Bone marrow (tissue), 2 donors: Measurements from ENCODE around the gene BMPR1A.

Source experiments
- DNase-seq, 2 donors: peaks; one replicate each; lab custom pipeline; 2025; lab: John Stamatoyannopoulos, UW

Gene BMPR1A

DNA sequence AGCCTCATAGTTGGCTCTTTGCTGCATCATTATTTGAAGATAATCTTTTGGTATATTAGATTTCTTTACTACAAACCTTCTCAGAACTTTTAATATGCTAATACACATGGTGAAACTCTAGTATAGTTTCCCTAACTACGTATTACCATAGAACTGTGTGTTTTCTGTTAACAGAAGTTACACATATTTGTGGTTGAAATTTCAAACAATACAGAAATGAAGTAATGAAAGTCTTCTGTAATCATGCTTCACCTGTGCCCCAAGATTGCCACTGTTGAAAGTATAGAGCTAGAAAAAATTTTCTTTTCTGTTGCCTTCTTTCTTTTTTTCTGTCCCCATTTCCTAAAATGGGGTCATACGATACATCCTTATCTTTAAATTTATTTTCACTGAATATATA lies 9.1 kb downstream of the BMPR1A start:
- no peak for DNase-seq

DNA sequence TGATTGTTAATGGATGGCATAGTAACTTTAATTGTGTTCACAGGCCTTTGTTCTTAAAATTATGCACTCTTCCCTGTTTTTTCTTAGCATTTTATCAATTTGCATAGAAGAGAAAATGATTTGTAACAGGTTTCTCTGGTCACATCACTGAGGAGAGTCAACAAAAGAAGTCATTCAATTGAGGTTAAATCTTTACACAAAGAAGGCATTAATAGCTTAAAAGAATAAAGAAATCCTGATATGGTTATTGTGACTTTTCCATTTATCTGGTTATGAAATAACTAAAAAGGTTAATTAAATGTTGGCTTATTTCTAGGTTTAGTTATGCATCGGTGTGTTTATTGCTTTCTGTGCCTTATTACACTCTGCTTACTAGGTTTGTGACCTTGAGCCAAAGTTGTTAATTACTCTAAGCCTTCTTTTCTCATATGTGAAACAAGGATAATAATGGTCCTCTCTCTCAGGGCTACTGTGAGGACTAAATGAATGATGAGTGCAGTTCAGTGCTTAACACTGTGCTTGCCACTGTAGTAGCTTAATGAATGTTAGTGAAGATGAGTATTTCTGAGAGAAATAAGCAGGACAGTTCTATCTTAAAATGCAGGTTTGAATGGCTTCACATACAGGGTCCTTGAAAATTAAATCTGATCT lies 12.1 kb downstream of the BMPR1A start:
- no peak for DNase-seq

DNA sequence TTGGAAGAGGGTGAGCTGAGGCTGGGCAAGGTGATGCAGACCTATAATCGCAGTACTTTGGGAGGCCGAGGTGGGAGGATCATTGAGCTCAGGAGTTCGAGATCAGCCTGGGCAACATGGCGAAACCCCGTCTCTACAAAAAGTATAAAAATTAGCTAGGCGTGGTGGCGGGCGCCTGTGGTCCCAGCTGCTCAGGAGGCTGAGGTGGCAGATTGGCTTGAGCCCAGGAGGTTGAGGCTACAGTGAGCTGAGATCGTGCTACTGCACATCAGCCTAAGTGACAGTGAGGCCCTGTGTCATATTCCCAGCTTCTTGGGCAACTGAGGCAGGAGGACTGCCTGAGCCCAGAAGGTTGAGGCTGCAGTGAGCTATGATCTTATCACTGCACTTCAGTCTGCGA lies 13.6 kb downstream of the BMPR1A start:
- no peak for DNase-seq

DNA sequence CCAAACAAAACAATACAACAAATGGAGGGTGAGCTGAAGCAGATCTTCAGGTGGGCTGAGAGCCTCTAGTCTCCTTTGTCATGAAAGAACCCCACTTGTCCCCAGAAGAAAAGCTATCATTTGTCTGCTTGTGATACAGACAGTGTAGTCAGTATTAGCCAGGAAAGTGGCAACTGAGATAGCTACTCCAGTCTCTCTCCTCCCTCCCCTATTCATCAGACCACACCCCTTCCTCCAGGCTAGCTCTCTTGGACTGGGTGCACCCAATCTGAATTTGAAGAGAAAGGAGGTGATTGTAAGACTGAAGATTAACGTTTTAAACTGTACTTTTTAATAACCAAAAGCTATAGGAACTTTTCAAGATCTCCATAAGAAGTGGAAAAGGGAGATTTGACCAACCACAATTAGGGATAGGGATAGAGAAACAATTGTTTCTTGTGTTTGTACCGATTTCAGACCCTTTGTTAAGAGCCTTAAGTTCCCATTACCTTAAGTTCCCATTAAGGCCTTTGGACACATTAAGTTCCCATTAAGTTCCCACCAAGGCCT lies 14.1 kb downstream of the BMPR1A start:
- DNase-seq, result no peak

DNA sequence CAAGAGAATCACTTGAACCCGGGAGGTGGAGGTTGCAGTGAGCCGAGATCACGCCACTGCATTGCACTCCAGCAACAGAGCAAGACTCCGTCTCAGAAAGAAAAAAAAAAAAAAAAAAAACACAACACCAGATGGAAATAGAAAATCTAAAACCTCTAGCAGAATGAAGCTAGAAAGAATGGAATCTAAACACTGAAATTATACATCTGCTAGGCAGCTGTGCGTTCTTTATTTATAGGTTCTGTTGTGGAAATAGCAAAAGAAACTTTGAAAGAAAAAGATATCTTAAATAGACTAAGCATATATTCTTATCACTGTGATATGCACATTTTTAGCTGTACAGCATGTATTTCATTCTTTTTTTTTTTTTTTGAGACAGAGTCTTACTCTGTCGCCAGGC lies 17.1 kb downstream of the BMPR1A start:
- DNase-seq, result no peak

DNA sequence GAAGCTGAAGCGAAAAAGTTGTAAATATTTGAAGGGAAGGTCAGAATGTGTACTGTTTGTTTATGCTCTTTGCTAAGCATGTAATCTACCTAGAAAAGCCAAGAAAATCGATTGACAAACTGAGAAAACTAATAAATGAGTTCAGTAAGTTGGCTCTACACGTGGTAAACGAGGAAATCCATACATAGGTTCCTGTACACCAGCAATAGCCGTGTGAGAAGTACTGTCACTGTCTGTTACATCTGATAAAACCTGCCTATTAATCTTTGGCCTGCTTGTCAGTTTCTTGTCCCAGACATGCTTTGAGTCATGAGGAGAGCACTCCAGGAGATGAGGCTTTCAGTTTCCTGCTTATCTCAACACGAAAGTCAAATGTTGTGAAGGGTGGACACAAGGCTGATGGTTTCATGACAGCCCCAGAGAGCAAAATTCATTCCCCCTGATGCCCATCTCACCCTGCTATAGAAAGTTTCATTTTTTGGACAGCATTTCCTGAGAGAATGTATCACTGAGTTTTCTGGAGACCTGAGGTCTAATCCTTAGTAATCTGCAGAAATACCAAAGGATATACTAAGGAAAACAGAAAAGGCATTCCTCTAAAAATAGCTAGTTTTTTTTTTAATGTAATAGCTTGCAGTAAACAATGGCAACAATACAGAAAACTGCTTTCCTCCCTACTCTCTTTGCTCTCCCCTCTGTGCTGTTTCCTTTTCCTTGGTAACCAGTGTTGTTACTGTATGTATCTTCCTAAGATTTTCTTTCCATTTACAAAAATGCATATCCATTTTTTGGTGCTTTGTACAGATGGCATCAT lies 18.8 kb downstream of the BMPR1A start:
- DNase-seq, result no peak

DNA sequence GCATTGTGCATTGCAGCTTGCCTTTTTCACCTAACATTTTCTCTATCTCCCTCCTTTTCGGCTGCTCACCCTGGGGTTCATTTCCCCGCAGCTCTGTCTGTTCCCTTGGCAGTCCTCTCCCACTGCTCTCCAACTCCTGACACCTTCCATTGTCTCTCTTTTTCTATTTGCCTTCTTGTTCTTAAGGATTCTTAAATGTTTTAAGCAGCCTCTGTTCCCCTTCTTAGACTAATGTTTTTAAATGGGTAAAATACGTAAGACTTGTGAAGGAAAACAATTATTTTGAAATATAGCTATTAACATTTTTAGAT lies 19.4 kb downstream of the BMPR1A start:
- DNase-seq, result no peak

DNA sequence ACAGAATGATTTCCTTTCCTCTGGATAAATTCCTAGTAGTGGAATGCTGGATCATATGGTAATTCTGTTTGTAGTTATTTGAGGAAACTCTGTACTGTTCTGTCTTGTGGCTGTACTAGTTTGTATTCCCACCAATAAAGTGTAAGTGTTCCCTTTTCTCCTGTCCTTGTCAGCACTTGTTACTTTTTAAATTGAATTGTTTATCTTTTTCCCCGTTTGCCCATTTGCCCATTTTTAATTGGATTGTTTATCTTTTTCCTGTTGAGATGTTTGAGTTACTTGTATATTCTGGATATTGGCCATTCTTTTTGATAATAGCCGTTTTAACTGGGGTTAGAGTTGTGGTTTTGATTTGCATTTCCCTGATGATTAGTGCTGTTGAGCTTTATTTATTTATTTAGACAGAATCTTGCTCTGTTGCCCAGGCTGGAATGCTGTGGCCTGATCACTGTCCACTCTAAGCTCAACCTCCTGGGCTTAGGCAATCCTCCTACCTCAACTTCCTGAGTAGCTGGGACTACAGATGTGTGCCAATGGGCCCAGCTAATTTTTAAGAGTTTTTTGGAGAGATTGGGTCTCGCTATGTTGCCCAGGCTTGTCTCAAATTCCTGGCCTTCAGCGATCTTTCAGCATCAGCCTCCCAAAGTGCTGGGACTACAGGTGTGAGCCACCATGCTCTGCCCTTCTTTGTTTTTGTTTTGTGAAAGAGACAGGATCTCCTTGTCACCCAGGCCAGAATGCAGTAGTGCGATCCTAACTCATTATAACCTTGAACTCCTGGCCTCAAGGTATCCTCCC lies 23.0 kb downstream of the BMPR1A start:
- DNase-seq, result no peak

DNA sequence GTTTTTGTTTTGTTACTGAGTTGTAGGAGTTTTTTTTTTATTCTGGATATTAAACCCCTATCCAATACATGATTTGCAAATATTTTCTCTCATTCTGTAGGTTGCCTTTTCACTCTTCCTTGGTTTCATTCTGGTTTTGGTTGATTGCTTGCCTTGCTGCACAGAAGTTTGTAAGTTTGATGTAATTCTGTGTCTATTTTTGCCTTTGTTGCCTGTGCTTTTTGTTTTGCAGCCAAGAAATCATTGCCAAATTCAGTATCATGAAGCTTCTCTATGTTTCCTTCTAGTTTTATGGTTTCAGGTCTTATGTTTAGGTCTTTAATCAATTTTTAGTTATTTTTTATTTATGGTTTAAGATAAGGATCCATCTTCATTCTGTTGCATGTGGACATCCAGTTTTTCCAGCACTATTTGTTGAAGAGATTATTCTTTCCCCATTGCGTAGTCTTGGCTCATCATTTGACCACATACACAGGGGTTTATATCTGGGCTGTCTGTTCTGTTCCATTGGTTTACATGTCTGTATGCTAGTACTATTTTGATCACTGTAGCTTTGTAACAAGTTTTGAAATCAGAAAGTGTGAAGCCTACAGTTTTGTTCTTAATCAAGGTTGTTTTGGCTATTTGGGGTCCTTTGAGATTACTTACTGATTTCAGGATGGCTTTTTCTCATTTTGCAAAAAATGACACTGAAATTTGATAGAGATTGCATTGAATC lies 26.4 kb downstream of the BMPR1A start:
- no peak for DNase-seq

DNA sequence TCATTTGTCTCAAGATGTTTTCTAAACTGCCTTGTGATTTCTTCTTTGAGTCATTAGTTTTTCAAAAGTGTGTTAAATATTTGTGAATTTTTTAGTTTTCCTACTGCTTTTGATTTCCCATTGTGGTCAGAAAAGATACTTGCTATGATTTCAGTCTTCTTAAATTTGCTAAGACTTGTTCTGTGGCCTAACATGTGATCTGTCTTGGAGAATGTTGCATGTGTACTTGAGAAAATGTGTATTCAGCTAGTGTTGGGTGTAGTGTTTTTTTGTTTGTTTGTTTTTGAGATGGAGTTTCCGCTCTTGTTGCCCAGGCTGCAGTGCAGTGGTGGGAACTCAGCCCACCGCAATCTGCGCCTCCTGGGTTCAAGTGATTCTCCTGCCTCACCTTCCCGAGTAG lies 28.6 kb downstream of the BMPR1A start:
- DNase-seq, result no peak

DNA sequence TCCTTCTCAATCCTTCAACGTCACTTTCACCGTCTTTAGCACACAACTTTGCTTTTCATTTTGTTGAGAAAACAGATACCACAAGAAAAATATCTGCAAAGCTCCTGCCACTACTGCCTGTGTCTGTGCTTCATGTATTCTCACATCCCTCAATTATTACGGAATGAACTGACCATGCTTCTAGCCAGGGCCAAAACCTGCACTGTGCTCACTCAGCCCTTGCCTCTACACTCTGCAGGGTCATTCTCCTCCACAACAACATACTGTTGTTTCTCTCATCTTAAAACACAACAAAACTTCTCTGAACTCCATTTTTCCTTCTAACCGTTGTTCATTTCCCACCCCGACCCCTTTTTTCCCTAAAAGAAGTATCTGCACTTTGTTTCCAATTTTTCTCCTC lies 29.5 kb downstream of the BMPR1A start:
- no peak for DNase-seq

DNA sequence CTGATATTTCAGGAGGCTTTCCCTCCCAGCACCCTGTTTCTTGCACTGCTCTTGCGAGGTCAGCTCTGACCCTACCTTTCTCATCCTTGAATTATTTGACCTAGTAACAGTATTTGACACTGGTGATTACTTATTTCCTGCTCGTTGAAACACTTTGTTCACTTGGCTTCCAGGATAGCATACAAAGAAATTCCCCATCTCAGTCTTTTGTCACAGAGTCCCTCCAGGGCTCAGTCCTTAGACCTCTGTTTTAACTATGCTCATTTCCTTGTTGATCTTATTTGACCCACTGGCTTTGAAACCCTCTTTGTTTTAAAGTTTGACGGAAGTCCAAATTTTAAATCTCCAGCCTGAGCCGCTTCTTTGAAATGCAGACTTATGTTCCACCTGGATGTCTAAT lies 29.9 kb downstream of the BMPR1A start:
- DNase-seq, result no peak

DNA sequence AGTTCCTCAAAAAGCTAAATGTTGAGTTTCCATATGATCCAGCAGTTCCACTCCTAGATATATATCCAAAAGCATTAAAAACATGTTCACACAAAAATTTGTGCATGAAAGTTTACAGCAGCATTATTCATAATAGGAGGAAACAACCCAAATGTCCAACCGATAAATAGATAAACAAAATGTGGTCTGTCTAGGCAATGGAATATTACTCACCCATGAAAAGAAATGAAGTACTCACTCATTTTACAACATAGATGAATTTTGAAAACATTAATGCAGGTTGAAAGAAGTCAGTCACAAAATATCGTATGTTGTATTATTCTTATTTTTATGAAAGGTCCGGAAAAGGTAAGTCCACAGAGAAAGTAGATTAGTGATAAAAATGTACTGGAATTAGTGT lies 34.0 kb downstream of the BMPR1A start:
- no peak for DNase-seq

DNA sequence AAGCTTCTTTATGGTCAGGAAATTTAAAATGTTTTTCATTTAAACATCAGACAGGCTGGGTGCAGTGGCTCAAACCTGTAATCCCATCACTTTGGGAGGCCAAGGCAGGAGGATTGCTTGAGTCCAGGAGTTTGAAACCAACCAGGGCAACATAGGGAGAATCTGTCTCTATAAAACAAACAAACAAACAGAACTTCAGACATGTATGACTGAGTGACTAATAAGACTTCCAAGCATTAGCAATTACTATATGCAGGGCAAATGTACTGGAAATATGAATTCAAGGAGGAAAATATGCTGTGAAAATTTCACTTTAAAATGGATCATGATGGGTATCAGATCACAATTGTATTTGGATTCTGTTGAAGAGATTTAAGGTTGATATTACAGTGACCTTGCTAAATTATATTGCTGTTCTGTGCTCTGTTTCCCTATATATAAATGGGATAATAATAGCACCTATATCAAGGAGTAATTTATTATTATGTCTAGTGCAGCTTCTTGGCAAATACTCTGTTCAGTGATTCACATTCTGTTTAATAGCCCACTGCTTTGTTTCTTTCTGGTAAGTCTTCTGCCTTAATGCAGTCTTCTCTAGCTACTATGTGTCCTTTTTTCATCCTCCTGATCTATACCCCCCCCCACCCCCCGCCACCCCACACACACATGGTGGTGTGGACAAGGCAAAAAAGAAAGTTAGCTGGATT lies 36.2 kb downstream of the BMPR1A start:
- DNase-seq, result no peak

DNA sequence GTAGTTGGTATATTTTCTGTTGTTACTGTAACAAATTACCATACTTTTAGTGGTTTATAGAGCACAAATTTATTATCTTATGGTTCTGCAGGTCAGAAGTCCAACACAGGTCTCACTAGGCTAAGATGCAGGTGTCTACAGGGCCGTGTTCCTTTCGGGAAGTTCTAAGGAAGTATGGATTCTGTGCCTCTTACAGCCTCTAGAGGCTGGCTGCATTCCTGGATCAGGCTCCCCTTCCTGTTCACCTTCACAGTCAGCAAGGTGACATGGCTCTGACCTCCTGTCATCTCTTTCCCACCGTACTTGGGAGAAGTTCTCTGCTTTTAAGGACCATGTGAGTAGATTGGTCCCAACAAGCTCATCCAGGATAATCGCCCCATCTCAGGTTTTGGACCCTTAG lies 37.3 kb downstream of the BMPR1A start:
- DNase-seq, result no peak

DNA sequence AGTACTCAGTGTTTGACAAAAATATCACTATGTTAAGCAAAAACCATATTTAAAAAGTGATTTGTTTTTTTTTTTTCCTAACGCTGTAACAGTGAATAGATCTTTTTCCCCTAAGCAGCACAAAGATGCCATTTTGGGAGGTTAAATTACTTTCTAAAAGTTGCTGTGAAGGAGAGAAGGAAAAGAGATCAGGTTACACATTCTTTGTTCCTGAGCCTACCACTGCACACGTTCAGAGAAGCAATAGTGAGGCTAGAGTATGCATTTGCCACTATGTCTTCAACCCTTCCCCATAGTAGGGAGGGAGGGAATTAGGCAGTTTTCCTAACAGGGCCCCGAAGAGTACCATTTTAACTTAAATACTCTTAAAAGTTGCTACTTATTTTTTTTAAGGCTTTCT lies 38.9 kb downstream of the BMPR1A start:
- no peak for DNase-seq

DNA sequence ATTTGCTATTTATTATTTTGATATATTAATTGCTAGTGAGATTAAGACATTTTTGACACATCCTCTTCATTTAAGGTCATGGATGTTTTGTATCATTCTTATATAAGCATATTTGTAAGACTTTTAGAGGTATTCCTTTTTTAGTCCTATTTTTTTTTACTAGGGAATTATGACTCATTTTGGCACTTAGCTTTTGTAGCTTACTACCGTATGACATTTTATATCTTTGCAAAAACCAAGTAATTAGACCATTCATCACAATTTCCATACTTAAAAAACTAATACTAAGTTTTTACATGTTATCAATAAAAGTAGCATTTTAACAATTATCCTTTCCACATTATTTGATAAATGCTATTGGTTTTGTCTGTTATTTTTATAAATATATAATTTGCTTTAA lies 41.6 kb downstream of the BMPR1A start:
- no peak for DNase-seq

DNA sequence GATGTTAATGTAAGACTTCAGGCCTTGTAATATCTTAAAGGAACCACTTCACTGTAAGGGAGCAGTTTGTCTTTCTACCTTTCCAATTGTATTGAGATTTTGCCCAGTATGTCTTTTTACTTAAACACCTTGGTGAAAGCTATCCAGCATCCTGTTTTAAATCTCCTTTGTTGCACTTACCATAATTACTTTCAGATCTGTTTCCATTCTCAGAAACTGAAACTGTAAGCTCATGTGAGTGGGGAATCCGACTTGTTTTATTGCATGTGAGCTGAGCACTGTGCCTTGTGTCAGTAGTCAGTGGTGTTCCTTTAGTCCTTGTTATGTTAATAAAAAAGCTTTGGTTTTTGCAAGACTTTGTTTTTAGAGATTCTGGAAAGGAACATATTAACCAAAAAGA lies 42.2 kb downstream of the BMPR1A start:
- no peak for DNase-seq

DNA sequence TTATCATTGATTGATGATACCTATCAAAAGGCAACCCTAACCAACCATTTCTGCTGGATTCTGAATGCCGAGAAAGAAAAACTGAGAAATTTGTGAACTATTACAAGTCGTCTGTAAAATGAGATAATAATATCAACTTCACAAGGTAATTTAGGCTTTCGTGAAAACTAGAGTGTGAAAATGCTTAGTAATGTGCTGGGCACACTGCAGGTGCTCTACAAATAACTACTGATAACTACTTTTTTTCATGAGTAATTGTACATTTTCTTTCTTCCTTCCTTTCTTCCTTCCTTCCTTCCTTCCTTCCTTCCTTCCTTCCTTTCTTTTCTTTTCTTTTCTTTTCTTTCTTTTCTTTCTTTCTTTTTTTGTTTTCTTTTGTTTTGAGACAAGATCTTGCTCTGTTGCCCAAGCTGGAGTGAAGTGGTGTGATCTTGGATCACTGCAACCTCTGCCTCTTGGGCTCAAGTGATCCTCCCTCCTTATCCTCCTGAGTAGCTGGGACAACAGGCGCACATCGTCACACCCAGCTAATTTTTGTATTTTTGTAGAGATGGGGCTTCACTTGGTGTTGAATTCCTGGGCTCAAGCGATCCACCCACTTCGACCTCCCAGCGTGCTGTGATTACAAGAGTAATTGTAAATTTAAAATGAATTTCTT lies 42.9 kb downstream of the BMPR1A start:
- DNase-seq, result no peak

DNA sequence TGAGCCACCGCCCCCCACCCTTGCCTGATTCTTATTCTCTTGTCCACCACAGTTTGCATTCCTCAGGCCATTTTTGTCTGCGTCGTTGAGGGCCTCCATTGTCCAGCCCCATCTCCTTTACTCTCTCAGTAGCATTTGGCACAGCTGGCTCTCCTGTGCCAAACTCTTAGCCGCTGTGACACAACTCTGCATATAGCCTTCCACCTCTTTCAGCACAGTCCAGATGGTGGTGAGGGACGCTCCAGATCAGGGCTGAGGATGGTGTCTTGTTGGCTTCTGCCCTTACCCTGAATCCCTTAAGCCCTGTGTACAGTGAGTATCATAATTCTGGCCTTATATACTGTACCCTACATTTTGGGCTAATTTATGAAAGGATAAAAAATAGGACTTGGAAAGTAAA lies 45.6 kb downstream of the BMPR1A start:
- DNase-seq, result no peak

DNA sequence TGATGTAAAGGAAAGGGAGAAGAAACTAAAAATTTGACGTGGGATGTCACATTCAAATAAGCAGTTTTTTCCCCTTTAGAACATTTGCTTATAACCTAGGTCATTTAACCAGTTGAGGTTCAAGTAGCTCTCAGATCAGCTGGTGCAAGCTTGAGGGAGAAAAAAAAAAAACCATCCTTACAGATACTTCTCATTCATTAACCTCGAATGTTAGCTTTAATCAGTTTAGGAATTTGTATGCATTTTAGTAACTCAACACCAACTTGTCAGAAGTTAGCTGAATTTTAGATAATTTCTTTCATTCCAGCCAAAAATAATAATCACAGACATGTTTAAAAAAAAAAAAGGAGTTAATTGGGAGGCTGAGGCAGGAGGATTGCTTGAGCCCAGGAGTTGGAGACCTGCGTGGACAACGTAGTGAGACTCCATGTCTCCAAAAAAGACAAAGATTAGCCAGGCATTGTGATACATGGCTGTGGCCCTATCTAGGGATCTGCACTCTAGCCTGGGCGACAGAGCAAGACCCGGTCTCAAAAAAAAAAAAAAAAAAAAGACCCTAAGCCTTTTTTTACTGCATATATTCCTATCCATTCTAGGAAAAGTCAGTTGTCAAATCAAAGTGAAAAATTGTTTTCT lies 46.2 kb downstream of the BMPR1A start:
- no peak for DNase-seq
